Measurements from ENCODE around the gene LCLAT1.
"Not testable (repeated sequence)": the region's sequence is repeated elsewhere in the genome, so short reads cannot be mapped to it uniquely, and the experiment has no call there.

Gene LCLAT1

GRCh38 chr2:30487603-30488002 lies 40.6 kb downstream of the LCLAT1 start:
- DNase-seq (ENCODE audit: low read depth in 2 of 2): no peak

- no peak for DNase-seq (ENCODE audit: low read depth in 2 of 2)
Observed at GRCh38 chr2:30488012-30488659, 41.1 kb downstream of the LCLAT1 start.

- DNase-seq (ENCODE audit: low read depth in 2 of 2): no peak
Observed at GRCh38 chr2:30491225-30491624, 44.2 kb downstream of the LCLAT1 start.

GRCh38 chr2:30492185-30492584 lies 45.1 kb downstream of the LCLAT1 start:
- DNase-seq (ENCODE audit: low read depth in 2 of 2): no peak

- no peak for DNase-seq (ENCODE audit: low read depth in 2 of 2)
Observed at GRCh38 chr2:30492619-30493018, 45.6 kb downstream of the LCLAT1 start.

GRCh38 chr2:30493440-30493839 lies 46.4 kb downstream of the LCLAT1 start:
- no peak for DNase-seq (ENCODE audit: low read depth in 2 of 2)

GRCh38 chr2:30495896-30496295 lies 48.9 kb downstream of the LCLAT1 start:
- not testable (repeated sequence) for DNase-seq (ENCODE audit: low read depth in 2 of 2)

- DNase-seq (ENCODE audit: low read depth in 2 of 2): no peak
Observed at GRCh38 chr2:30499681-30500080, 52.6 kb downstream of the LCLAT1 start.

GRCh38 chr2:30500699-30501098 lies 53.7 kb downstream of the LCLAT1 start:
- no peak for DNase-seq (ENCODE audit: low read depth in 2 of 2)

GRCh38 chr2:30502310-30502709 lies 55.3 kb downstream of the LCLAT1 start:
- DNase-seq (ENCODE audit: low read depth in 2 of 2): no peak

- no peak for DNase-seq (ENCODE audit: low read depth in 2 of 2)
Observed at GRCh38 chr2:30503007-30503694, 56.1 kb downstream of the LCLAT1 start.

- no peak for DNase-seq (ENCODE audit: low read depth in 2 of 2)
Observed at GRCh38 chr2:30503695-30504052, 56.6 kb downstream of the LCLAT1 start.

- DNase-seq (ENCODE audit: low read depth in 2 of 2): no peak
Observed at GRCh38 chr2:30504731-30505130, 57.7 kb downstream of the LCLAT1 start.

GRCh38 chr2:30505500-30506180 lies 58.6 kb downstream of the LCLAT1 start:
- no peak for DNase-seq (ENCODE audit: low read depth in 2 of 2)

- DNase-seq (ENCODE audit: low read depth in 2 of 2): not testable (repeated sequence)
Observed at GRCh38 chr2:30507460-30507859, 60.4 kb downstream of the LCLAT1 start.

GRCh38 chr2:30509716-30510115 lies 62.7 kb downstream of the LCLAT1 start:
- no peak for DNase-seq (ENCODE audit: low read depth in 2 of 2)

- DNase-seq (ENCODE audit: low read depth in 2 of 2): no peak
Observed at GRCh38 chr2:30510409-30510808, 63.4 kb downstream of the LCLAT1 start.

- DNase-seq (ENCODE audit: low read depth in 2 of 2): no peak
Observed at GRCh38 chr2:30511122-30512083, 64.4 kb downstream of the LCLAT1 start.

- no peak for DNase-seq (ENCODE audit: low read depth in 2 of 2)
Observed at GRCh38 chr2:30512243-30512886, 65.3 kb downstream of the LCLAT1 start.

GRCh38 chr2:30513649-30514048 lies 66.6 kb downstream of the LCLAT1 start:
- DNase-seq (ENCODE audit: low read depth in 2 of 2): not testable (repeated sequence)

- no peak for DNase-seq (ENCODE audit: low read depth in 2 of 2)
Observed at GRCh38 chr2:30514134-30514847, 67.2 kb downstream of the LCLAT1 start.

Measured in stimulated activated CD8-positive, alpha-beta memory T cell treated with anti-CD3 and anti-CD28 coated beads, Interleukin-15, amount 100 ng/mL, for 48 hours (primary cell).